ENCODE results near the gene COL23A1. TPM values are rescaled to one million over a fixed set of nuclear protein-coding genes. Genes with fewer than 3 reads are reported as not detected.

Gene COL23A1
- total RNA-seq, 4 donors from 2014 or later = 0.44 to 0.65 (median 0.57) TPM; not detected in 1

DNA sequence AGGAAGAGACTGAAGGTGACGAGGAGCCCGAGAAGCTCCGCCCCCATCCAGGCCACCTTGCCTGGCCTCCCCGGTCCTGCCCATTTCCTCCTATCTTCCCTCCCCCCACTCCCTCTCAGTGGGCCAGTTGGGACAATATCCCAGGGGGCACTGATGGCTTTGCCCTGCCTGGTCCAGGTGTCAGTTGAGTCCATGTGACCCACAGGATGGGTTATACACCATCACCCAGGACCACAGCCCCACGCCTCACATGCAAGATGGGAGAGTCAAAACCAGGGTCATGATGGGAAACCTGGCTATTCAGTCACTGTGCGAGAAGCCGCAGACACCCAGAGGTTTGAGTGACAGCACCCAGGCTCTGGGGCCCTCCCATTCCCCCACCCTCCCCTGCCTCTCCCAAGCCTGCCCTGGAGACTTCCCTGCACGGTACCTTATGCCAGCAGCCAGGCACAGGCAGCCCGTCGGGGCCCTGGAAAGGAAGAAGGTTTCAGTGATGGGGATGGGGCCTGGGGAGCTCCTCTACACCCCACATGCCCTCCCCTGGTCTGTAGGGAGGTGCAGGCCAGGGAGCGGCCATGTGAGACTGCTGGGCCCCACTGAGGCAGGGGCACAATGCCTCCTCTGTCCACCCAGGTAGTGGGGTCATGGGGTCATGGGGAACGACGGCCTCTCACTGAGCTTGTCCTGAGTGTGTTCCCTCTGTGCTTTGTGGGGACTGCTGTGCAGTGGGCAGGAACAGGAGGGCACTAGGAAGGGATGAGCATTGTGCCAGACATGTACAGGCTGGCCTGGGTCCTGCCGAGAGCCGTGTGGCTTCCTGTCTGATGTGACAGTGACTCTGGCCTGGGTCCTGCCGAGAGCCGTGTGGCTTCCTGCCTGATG lies 351.2 kb downstream of the COL23A1 start:
- TF ChIP-seq, protein P1, sequence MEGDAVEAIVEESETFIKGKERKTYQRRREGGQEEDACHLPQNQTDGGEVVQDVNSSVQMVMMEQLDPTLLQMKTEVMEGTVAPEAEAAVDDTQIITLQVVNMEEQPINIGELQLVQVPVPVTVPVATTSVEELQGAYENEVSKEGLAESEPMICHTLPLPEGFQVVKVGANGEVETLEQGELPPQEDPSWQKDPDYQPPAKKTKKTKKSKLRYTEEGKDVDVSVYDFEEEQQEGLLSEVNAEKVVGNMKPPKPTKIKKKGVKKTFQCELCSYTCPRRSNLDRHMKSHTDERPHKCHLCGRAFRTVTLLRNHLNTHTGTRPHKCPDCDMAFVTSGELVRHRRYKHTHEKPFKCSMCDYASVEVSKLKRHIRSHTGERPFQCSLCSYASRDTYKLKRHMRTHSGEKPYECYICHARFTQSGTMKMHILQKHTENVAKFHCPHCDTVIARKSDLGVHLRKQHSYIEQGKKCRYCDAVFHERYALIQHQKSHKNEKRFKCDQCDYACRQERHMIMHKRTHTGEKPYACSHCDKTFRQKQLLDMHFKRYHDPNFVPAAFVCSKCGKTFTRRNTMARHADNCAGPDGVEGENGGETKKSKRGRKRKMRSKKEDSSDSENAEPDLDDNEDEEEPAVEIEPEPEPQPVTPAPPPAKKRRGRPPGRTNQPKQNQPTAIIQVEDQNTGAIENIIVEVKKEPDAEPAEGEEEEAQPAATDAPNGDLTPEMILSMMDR (IDR thresholded peaks at IDR 0.05; ENCODE audit: low read depth) = no peak

DNA sequence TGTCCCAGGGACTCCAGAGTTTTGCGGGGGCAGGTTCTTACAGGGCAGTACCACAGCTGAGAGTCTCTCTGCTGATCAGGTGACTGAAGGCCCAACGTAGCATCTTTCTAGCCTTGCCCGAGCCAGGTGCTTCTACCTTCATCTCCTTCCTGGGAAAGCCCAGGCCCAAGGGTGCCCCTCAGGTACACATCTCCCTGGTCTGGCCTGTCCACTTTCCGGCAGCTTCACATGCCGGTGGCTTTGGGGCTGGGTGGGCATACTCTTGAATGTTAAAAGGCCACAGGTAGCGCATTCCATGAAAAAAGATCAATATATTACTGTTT lies 351.9 kb downstream of the COL23A1 start:
- TF ChIP-seq, protein P1 (IDR thresholded peaks at IDR 0.05; ENCODE audit: low read depth) = no peak

DNA sequence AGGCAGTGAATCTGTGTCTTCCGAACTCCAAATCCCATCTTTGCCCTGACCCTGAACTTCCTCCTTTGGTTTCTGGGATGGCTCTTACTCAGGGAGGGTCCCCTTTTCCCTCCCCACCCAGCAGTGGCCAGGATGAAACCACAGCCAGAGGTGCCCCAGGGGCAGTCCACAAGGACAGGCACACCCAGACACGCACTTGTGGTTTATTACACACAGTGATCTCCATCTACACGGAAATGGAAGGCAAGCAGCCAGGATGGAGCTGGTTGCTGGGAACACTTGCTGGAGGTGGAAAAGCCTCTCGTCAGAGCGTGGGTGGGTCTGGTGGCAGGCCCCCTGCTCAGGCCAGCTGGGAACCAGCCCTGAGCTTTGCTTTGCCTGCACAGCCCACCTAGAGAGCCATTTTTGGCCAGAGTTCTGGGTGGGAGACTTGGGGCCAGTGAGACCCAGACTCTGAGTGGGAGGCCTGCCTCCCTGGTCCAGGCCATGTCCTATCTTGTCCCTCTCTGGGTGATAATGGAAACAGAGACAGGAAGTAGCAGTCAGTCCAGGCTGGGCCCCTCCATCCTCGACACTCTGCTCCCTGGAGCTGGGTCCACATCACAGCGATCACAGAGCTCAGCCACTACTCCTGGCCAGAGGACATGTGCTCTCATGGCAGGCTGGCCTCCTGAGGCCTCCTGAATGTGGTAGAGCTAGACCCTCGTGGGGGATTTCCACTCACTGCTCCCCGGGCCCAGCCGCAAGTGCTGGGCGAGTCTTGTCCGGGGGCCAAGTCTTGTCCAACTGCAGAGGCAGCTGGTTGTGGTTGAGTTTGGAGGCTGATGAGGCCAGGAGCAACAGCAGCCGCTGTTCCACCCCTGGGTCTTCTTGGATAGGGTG lies 352.5 kb downstream of the COL23A1 start:
- TF ChIP-seq, protein P1 (IDR thresholded peaks at IDR 0.05; ENCODE audit: low read depth) = no peak

DNA sequence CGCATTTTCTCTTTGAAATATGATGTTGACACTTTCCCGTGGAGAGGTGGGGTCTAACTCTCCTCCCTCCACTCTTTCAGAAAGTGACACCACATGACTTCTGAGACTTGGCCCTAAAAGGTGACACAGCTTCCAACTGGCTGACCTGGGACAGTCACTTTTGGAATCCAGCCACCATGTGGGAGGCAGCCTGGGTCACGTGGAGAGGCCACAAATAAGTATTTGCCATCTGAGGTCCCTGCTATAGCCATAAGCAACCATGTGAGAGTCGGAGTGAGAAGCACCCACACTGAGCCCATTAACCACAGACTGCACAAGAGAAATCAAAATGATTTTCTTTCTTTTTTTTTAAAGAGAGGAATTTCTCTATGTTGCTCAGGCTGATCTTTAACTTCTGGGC lies 353.5 kb downstream of the COL23A1 start:
- TF ChIP-seq, protein P1 (IDR thresholded peaks at IDR 0.05; ENCODE audit: low read depth) = no peak

DNA sequence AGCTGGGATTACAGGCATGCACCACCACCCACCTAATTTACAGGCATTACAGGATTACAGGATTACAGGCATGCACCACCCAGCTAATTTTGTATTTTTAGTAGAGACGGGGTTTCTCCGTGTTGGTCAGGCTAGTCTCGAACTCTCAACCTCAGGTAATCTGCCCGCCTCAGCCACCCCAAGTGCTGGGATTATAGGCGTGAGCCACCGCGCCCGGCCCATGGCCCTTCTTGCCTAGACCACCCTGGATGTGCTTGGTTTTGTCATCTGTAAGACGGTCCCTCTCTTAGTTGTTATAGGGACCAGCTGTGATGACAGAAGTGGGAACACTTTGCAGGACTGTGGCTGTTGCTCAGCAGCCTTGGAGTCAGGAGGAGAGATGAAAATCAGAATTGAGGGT lies 354.1 kb downstream of the COL23A1 start:
- TF ChIP-seq, protein P1 (IDR thresholded peaks at IDR 0.05; ENCODE audit: low read depth) = no peak

DNA sequence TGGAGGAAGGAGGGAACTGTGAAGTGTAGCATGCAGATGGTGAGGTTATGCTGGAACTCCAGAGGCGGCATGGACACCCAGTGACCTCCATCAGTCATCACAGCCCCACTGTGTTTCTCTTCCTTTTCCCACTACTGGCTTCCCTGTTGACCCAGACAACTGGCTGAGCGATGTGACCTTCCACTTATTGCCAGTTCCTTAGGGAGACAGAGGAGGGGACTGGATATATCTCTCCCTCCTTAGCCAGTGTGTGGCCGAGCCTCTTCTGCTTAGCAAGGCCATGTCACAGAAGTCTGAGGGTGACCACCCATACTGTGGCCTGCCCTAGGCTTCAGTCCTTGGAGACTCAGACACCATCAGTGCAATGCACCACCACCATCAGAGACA lies 354.6 kb downstream of the COL23A1 start:
- TF ChIP-seq, protein P1 (IDR thresholded peaks at IDR 0.05; ENCODE audit: low read depth) = no peak
